OCI-LY7 (cell line): ENCODE data around the gene MXRA8.

Experiments used
- CTCF ChIP-seq: fragments of 200-600 bp; sonication (generic); conservative IDR thresholded peaks from 2 replicates; pipeline ENCODE4 v1.5.1; 2014; ENCODE audit warnings: mild to moderate bottlenecking, antibody characterized with exemption, low read length, moderate library complexity, mixed read lengths
- EZH2phosphoT487 ChIP-seq: fragments of 200-600 bp; sonication (generic); IDR thresholded peaks from 2 replicates; pipeline ENCODE4 v1.6.1; 2018; ENCODE audit warnings: low read depth, borderline replicate concordance, mild to moderate bottlenecking, mixed run types, antibody characterized with exemption, low read length, moderate library complexity, mixed read lengths

GRCh38 chr1:1331068-1331965 is 27.0 kb downstream of the MXRA8 start, which contains the start of gene TAS1R3:
- TF ChIP-seq CTCF (no peak), EZH2phosphoT487 (no peak)
